DOHH2 (cell line): ENCODE measurements around the gene CCDC170.

Experiments used
- H3F3A ChIP-seq: fragments of 200-600 bp; sonication (generic), shearing (Covaris generic); 2 replicates; pipeline ENCODE4 v1.6.0; 2016; ENCODE audit warnings: antibody characterized with exemption, mild to moderate bottlenecking; ENCODE audit not compliant: control insufficient read depth, insufficient read depth
- H3K27ac ChIP-seq: fragments of 200-600 bp; sonication (generic); 2 replicates; pipeline ENCODE4 v1.5.1; 2014; ENCODE audit warnings: low read depth, mild to moderate bottlenecking, low read length, moderate library complexity
- H3K27me3 ChIP-seq: fragments of 200-600 bp; sonication (generic); 2 replicates; pipeline ENCODE4 v1.6.1; 2014; ENCODE audit warnings: mild to moderate bottlenecking, low read length, mixed read lengths; ENCODE audit not compliant: control insufficient read depth
- H3K36me3 ChIP-seq: fragments of 200-600 bp; sonication (generic); 2 replicates; pipeline ENCODE4 v1.6.1; 2014; ENCODE audit warnings: mild to moderate bottlenecking, low read length, moderate library complexity, mixed read lengths; ENCODE audit not compliant: control insufficient read depth
- H3K4me1 ChIP-seq: fragments of 200-600 bp; sonication (generic); 2 replicates; pipeline ENCODE4 v1.6.1; 2014; ENCODE audit warnings: mild to moderate bottlenecking, low read length, mixed read lengths; ENCODE audit not compliant: control insufficient read depth
- H3K4me2 ChIP-seq: fragments of 200-600 bp; sonication (generic); 2 replicates; pipeline ENCODE4 v1.6.0; 2014; ENCODE audit warnings: mild to moderate bottlenecking, low read length, moderate library complexity
- H3K4me3 ChIP-seq: fragments of 200-600 bp; sonication (generic); 2 replicates; pipeline ENCODE4 v1.5.1; 2014; ENCODE audit warnings: mild to moderate bottlenecking, low read length, mixed read lengths
- H3K79me2 ChIP-seq: fragments of 200-600 bp; sonication (generic); 2 replicates; pipeline ENCODE4 v1.6.1; 2014; ENCODE audit warnings: mild to moderate bottlenecking, low read length, mixed read lengths; ENCODE audit not compliant: control insufficient read depth
- H3K9me2 ChIP-seq: fragments of 200-600 bp; sonication (generic); replicated peaks from 2 replicates; pipeline ENCODE4 v1.6.1; 2014; ENCODE audit warnings: mild to moderate bottlenecking, low read length, mixed read lengths; ENCODE audit not compliant: control insufficient read depth
- H3K9me3 ChIP-seq: fragments of 200-600 bp; sonication (generic); 2 replicates; pipeline ENCODE4 v1.6.1; 2014; ENCODE audit warnings: antibody characterized with exemption, low read length, mixed read lengths; ENCODE audit not compliant: control insufficient read depth, insufficient read depth
- H4K20me1 ChIP-seq: fragments of 200-600 bp; sonication (generic); 2 replicates; pipeline ENCODE4 v1.6.0; 2014; ENCODE audit warnings: low read depth, mild to moderate bottlenecking, antibody characterized with exemption, low read length, moderate library complexity; ENCODE audit not compliant: control insufficient read depth, insufficient read depth
- EZH2phosphoT487 ChIP-seq: fragments of 200-600 bp; sonication (generic); IDR thresholded peaks from 2 replicates; pipeline ENCODE4 v1.6.1; 2017; ENCODE audit warnings: borderline replicate concordance, mild to moderate bottlenecking, antibody characterized with exemption, low read length, moderate library complexity, mixed read lengths
- TF ChIP-seq, protein P1 (sequence below): fragments of 200-600 bp; sonication (generic); IDR thresholded peaks from one replicate; pipeline ENCODE4 v1.5.1; 2014; ENCODE audit warnings: antibody characterized with exemption, mild to moderate bottlenecking, low read depth, low read length; ENCODE audit not compliant: poor library complexity, severe bottlenecking

Gene CCDC170

DNA sequence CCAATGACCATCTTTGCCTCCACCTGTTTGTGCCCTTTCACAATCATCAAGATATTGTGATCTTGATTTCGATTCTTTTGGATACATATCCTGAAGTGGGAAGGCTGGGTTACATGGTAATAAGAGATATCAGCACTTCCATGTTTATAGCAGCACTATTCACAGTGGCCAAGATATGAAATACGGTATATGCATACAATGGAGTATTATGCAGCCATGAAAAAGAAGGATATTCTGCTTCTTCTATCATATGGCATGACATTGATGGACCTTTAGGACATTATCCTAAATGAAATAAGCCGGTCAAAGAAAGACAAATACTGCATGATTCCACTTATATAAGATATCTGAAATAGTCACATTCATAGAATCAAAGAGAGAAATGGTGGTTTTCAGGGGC lies 144.0 kb downstream of the CCDC170 start:
- Histone ChIP-seq H3K36me3 (no peaks in the 10 kb centered on the region), H3K79me2 (no peaks in the 10 kb centered on the region), H3K4me2 (no peak overlapping the region), H3K9me2 (no peaks in the 10 kb centered on the region), H3K4me1 (no peaks in the 10 kb centered on the region), H3K27ac (no peak overlapping the region), H3K27me3 (no peaks in the 10 kb centered on the region), H3K4me3 (no peak overlapping the region), H4K20me1 (no peaks in the 10 kb centered on the region), H3K9me3 (no peaks in the 10 kb centered on the region; the same call in 1 of the 2 replicates), H3F3A (no peaks in the 10 kb centered on the region)
- TF ChIP-seq EZH2phosphoT487 = no peak
- TF ChIP-seq, protein P1, sequence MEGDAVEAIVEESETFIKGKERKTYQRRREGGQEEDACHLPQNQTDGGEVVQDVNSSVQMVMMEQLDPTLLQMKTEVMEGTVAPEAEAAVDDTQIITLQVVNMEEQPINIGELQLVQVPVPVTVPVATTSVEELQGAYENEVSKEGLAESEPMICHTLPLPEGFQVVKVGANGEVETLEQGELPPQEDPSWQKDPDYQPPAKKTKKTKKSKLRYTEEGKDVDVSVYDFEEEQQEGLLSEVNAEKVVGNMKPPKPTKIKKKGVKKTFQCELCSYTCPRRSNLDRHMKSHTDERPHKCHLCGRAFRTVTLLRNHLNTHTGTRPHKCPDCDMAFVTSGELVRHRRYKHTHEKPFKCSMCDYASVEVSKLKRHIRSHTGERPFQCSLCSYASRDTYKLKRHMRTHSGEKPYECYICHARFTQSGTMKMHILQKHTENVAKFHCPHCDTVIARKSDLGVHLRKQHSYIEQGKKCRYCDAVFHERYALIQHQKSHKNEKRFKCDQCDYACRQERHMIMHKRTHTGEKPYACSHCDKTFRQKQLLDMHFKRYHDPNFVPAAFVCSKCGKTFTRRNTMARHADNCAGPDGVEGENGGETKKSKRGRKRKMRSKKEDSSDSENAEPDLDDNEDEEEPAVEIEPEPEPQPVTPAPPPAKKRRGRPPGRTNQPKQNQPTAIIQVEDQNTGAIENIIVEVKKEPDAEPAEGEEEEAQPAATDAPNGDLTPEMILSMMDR = no peak

DNA sequence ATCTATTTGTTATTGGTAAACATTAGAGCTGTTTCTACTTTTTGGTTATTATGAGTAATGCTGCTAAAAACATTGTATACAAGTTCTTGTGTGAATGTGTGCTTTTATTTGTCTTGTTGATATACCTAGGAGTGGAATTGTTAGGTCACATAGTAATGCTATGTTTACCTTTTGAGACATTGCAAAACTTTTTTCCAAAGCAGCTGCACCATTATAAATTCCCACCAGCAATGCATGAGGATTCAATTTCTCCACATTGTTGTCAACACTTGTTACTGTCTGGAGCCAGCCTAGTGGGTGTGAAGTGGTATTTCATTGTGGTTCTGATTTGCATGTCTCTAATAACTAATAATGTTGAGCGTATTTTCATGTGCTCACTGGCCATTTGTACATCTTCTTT lies 145.9 kb downstream of the CCDC170 start:
- TF ChIP-seq EZH2phosphoT487 = no peak
- TF ChIP-seq, protein P1 = no peak
- H3F3A ChIP-seq = no peaks in the 10 kb centered on the region
- no peaks in the 10 kb centered on the region for H3K79me2 ChIP-seq
- no peaks in the 10 kb centered on the region; the same call in 1 of the 2 replicates for H3K9me3 ChIP-seq
- no peaks in the 10 kb centered on the region for H4K20me1 ChIP-seq
- no peaks in the 10 kb centered on the region for H3K27me3 ChIP-seq
- H3K27ac ChIP-seq = no peak overlapping the region
- no peaks in the 10 kb centered on the region for H3K36me3 ChIP-seq
- no peak overlapping the region for H3K4me3 ChIP-seq
- H3K9me2 ChIP-seq = no peaks in the 10 kb centered on the region
- H3K4me1 ChIP-seq = no peaks in the 10 kb centered on the region
- H3K4me2 ChIP-seq = no peak overlapping the region

DNA sequence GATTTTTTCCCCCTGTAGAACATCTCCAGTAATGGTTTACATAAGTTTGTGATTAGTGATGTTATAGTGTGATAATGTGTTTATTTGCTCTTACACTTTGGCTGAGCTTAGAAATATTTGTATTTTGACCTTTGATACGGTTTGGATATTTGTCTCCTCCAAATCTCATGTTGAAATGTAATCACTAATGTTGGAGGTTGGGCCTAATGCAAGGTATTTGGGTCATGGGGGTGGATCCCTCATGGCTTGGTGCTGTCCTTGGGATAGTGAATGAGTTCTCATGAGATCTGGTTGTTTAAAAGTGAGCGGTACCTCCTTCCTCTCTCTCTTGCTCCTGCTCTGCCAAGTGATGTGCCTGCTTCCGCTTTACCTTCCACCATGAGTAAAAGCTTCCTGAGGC lies 147.2 kb downstream of the CCDC170 start:
- Histone ChIP-seq H3K9me2 (no peaks in the 10 kb centered on the region), H3K27me3 (no peaks in the 10 kb centered on the region), H3K4me2 (no peak overlapping the region), H3K27ac (no peak overlapping the region), H3K9me3 (no peaks in the 10 kb centered on the region; the same call in 1 of the 2 replicates), H3K79me2 (no peaks in the 10 kb centered on the region), H3K36me3 (no peaks in the 10 kb centered on the region), H4K20me1 (no peaks in the 10 kb centered on the region), H3K4me3 (no peak overlapping the region), H3K4me1 (no peaks in the 10 kb centered on the region), H3F3A (no peaks in the 10 kb centered on the region)
- TF ChIP-seq EZH2phosphoT487 = no peak
- TF ChIP-seq, protein P1 = no peak
